ENCODE results near the gene TRERF1.

GRCh38 chr6:42423244-42423643 lies 28.5 kb downstream of the TRERF1 start:
- TF ChIP-seq POLR2A (IDR thresholded peaks at IDR 0.05) (no peak), EP300 (IDR thresholded peaks at IDR 0.05) (no peak), CTCF (IDR thresholded peaks at IDR 0.05) (no peak), POLR2AphosphoS5 (IDR thresholded peaks at IDR 0.05) (no peak)

Measured in upper lobe of left lung (tissue), 4 donors.